HCT116 (cell line): ENCODE results near the gene COASY. TPM values are rescaled to one million over a fixed set of nuclear protein-coding genes. Genes with fewer than 3 reads are reported as not detected.

Experiments
- ATAC-seq: fragments of 200-7000 bp; cut with Tn5 transposase; 2 replicates; pipeline ENCODE4 v1.9.1; 2020; ENCODE audit warnings: mild to moderate bottlenecking, moderate library complexity
- BruUV-seq: library from RNA; stranded (reverse); fragments of 400-500 nt; replicated peaks from 2 replicates; lab custom pipeline; 2021; lab: Mats Ljungman, UMichigan
- CTCF ChIA-PET: fragments of 300-600 bp; sonication (Branson Sonifier 250); formaldehyde crosslinking; loops from one replicate; lab custom pipeline; 2021; ENCODE audit warnings: antibody characterized with exemption; lab: Charles Lee
- POLR2A ChIA-PET: fragments of 300-600, 350-600 bp; sonication (Branson Sonifier 250); formaldehyde crosslinking; loops from one replicate; lab custom pipeline; 2021; ENCODE audit warnings: antibody characterized with exemption; lab: Charles Lee
- RAD21 ChIA-PET, 2 experiments: fragments of 300-600 bp; sonication (Branson Sonifier 250); formaldehyde crosslinking; loops; one replicate each; lab custom pipeline; 2023; ENCODE audit warnings: low total read pairs in 2 of 2; ENCODE audit not compliant: uncharacterized antibody in 2 of 2, unreplicated experiment in 2 of 2, low non-redundant PET in 1 of 2; lab: Charles Lee
- DNase-seq: peaks from one replicate; pipeline ENCODE4 v3.0.0-alpha.2; 2010; ENCODE audit warnings: low read depth, low spot score
- H2AFZ ChIP-seq: fragments of 200-600 bp; shearing (Covaris generic), sonication (generic); 2 replicates; pipeline ENCODE4 v1.6.1; 2017; ENCODE audit warnings: low read depth, mixed run types, mixed read lengths, antibody characterized with exemption, low read length; ENCODE audit not compliant: poor library complexity, severe bottlenecking
- H3K27ac ChIP-seq: 2 replicates; pipeline ENCODE4 v1.5.1; 2012; ENCODE audit warnings: low read depth, low read length
- H3K27me3 ChIP-seq: fragments of 200-600 bp; sonication (generic); 2 replicates; pipeline ENCODE4 v1.6.1; 2016; ENCODE audit warnings: mixed run types, low read length, mixed read lengths; ENCODE audit not compliant: insufficient read depth
- H3K36me3 ChIP-seq, 2 experiments: fragments of 200-500 bp in 1 of 2; fragments of 200-600 bp in 1 of 2; sonication (Bioruptor generic) in 1 of 2; sonication (generic) in 1 of 2; 2 replicates each; pipeline versions ENCODE4 v1.5.1 to v1.6.1; 2014 to 2016; ENCODE audit warnings: low read length in 2 of 2, inconsistent platforms in 1 of 2, mixed read lengths in 1 of 2, mixed run types in 1 of 2; ENCODE audit not compliant: insufficient read depth in 2 of 2, control insufficient read depth in 1 of 2
- H3K4me1 ChIP-seq, 2 experiments: fragments of 200-600 bp in 1 of 2; sonication (generic) in 1 of 2; 2 replicates each; pipeline versions ENCODE4 v1.5.1 to v1.6.1; 2012 to 2017; ENCODE audit warnings: low read length in 2 of 2, inconsistent platforms in 1 of 2, mild to moderate bottlenecking in 1 of 2, mixed read lengths in 1 of 2, mixed run types in 1 of 2, moderate library complexity in 1 of 2; ENCODE audit not compliant: insufficient read depth in 2 of 2, control insufficient read depth in 1 of 2
- H3K4me2 ChIP-seq: fragments of 200-600 bp; sonication (generic); 2 replicates; pipeline ENCODE4 v1.6.1; 2017; ENCODE audit warnings: mixed run types, low read length, mixed read lengths
- H3K4me3 ChIP-seq, 2 experiments: fragments of 200-600 bp in 1 of 2; sonication (generic) in 1 of 2; replicated peaks in 1 of 2; 2 replicates each; pipeline ENCODE4 v1.5.1; 2011 to 2016; ENCODE audit warnings: low read length in 2 of 2, control low read depth in 1 of 2, low read depth in 1 of 2, mild to moderate bottlenecking in 1 of 2, mixed read lengths in 1 of 2, mixed run types in 1 of 2
- H3K79me2 ChIP-seq: fragments of 200-600 bp; sonication (generic); 2 replicates; pipeline ENCODE4 v1.6.1; 2017; ENCODE audit warnings: mild to moderate bottlenecking, mixed run types, low read length, moderate library complexity, mixed read lengths; ENCODE audit not compliant: insufficient read depth
- H3K9ac ChIP-seq: fragments of 200-600 bp; sonication (generic); 2 replicates; pipeline ENCODE4 v1.6.1; 2016; ENCODE audit warnings: low read length, mixed read lengths
- H3K9me2 ChIP-seq: fragments of 200-600 bp; sonication (generic), shearing (Covaris generic); 2 replicates; pipeline ENCODE4 v1.6.1; 2017; ENCODE audit warnings: mixed run types, mild to moderate bottlenecking, moderate library complexity; ENCODE audit not compliant: insufficient read depth
- H3K9me3 ChIP-seq, 2 experiments: fragments of 200-500 bp in 1 of 2; fragments of 200-600 bp in 1 of 2; sonication (Bioruptor generic) in 1 of 2; sonication (generic) in 1 of 2; 2 replicates each; pipeline ENCODE4 v1.6.1; 2014 to 2017; ENCODE audit warnings: low read length in 2 of 2, mixed read lengths in 2 of 2, inconsistent platforms in 1 of 2, low read depth in 1 of 2, mild to moderate bottlenecking in 1 of 2, mixed run types in 1 of 2, moderate library complexity in 1 of 2; ENCODE audit not compliant: control insufficient read depth in 1 of 2, insufficient read depth in 1 of 2
- H4K20me1 ChIP-seq: fragments of 200-600 bp; sonication (generic), shearing (Covaris generic); 2 replicates; pipeline ENCODE4 v1.6.1; 2017; ENCODE audit warnings: mixed run types, mild to moderate bottlenecking, moderate library complexity; ENCODE audit not compliant: insufficient read depth
- ATF3 ChIP-seq: IDR thresholded peaks from 2 replicates; pipeline ENCODE4 v1.6.1; 2012
- EGR1 ChIP-seq: IDR thresholded peaks from 2 replicates; pipeline ENCODE4 v1.6.1; 2012; ENCODE audit warnings: low read depth
- ELF1 ChIP-seq: IDR thresholded peaks from 2 replicates; pipeline ENCODE4 v1.6.1; 2012; ENCODE audit warnings: low read depth, borderline replicate concordance
- EZH2phosphoT487 ChIP-seq: fragments of 200-600 bp; IDR thresholded peaks from 2 replicates; pipeline ENCODE4 v1.6.1; 2018; ENCODE audit warnings: antibody characterized with exemption, borderline replicate concordance
- FOSL1 ChIP-seq: IDR thresholded peaks from 2 replicates; pipeline ENCODE4 v1.6.1; 2012; ENCODE audit warnings: low read depth
- JUND ChIP-seq: IDR thresholded peaks from 2 replicates; pipeline ENCODE4 v1.6.1; 2012
- MAX ChIP-seq: IDR thresholded peaks from 2 replicates; pipeline ENCODE4 v1.6.1; 2012
- POLR2A ChIP-seq: IDR thresholded peaks from 2 replicates; pipeline ENCODE4 v1.7.0; 2011; ENCODE audit warnings: borderline replicate concordance; ENCODE audit not compliant: insufficient read depth, insufficient read length; ENCODE audit errors: extremely low read depth
- RAD21 ChIP-seq: IDR thresholded peaks from 2 replicates; pipeline ENCODE4 v1.6.1; 2012; ENCODE audit warnings: low read depth, mild to moderate bottlenecking
- TCF7L2 ChIP-seq: IDR thresholded peaks from 2 replicates; pipeline ENCODE4 v1.7.0; 2011; ENCODE audit warnings: borderline replicate concordance, inconsistent platforms; ENCODE audit not compliant: insufficient read depth, insufficient read length; ENCODE audit errors: extremely low read depth
- YY1 ChIP-seq: IDR thresholded peaks from 2 replicates; pipeline ENCODE4 v1.6.1; 2011; ENCODE audit warnings: low read length, low read depth, moderate library complexity, mild to moderate bottlenecking; ENCODE audit not compliant: insufficient replicate concordance; ENCODE audit errors: extremely low read depth
- ZNF274 ChIP-seq: fragments of 200-500 bp; sonication (Bioruptor generic); IDR thresholded peaks from 2 replicates; pipeline ENCODE4 v1.6.1; 2014; ENCODE audit warnings: mild to moderate bottlenecking, low read depth, low read length, inconsistent platforms
- intact Hi-C: fragments of 100-400 bp; cut with micrococcal nuclease; formaldehyde crosslinking; loops from 2 replicates; pipeline ENCODE4 v1.10.0; 2022
- total RNA-seq: library from RNA; stranded (reverse); gene quantifications from one replicate; pipeline ENCODE4 v1.2.1, GENCODE V29; 2021; ENCODE audit not compliant: unreplicated experiment
- TF ChIP-seq, protein P1 (sequence below): IDR thresholded peaks from 2 replicates; pipeline ENCODE4 v1.6.1; 2011; ENCODE audit warnings: mild to moderate bottlenecking, low read length, moderate library complexity; ENCODE audit not compliant: insufficient replicate concordance; ENCODE audit errors: extremely low read depth
- TF ChIP-seq, protein P2 (sequence below), 3 experiments: fragments of 200-600 bp in 1 of 3; sonication (generic) in 1 of 3; IDR thresholded peaks in 2 of 3; conservative IDR thresholded peaks in 1 of 3; 2 replicates each; pipeline ENCODE4 v1.5.1; 2012 to 2017; ENCODE audit warnings: low read depth in 2 of 3, low read length in 2 of 3, antibody characterized with exemption in 1 of 3, borderline replicate concordance in 1 of 3, control low read depth in 1 of 3, mild to moderate bottlenecking in 1 of 3, mixed read lengths in 1 of 3, mixed run types in 1 of 3, moderate library complexity in 1 of 3; ENCODE audit not compliant: insufficient read depth in 1 of 3

COASY gene
- total RNA-seq, 1 experiment from 2014 or later: 137 TPM

DNA sequence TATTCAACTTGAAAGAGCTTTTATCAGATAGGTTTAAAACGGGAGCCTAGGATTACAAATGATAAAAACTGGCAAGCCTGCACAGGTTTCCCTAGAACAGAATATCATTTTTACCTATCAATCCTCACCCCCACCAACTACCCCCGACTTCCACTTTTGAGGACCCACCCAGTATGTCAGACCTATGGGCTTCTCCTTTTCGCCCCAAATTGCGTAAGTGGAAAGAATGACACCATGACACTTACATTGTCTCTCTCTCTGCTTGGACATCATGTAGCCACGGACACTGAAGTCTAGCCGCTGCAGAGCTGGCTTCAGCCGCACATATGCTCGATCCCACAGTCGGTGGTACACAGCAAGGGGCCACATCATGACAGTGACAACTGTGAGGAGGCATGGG is 22.9 kb downstream of the COASY start:
- no peak for TF ChIP-seq ELF1
- TF ChIP-seq YY1: no peak
- no peak for TF ChIP-seq FOSL1
- TF ChIP-seq JUND: no peak

GRCh38 chr17:42585353-42585752 is 23.4 kb downstream of the COASY start:
- no peak overlapping the region for H3K27ac ChIP-seq
- CTCF ChIA-PET: no interaction called here
- H3K9me2 ChIP-seq: no peaks in the 10 kb centered on the region
- BruUV-seq: no TSS peak
- no peak overlapping the region for H3K9ac ChIP-seq
- H3K4me3 ChIP-seq: no peak overlapping the region
- H2AFZ ChIP-seq: no peak overlapping the region
- DNase-seq (no peak), ATAC-seq (no peak)
- H3K4me1 ChIP-seq: no peaks in the 10 kb centered on the region
- no peaks in the 10 kb centered on the region for H3K79me2 ChIP-seq
- H3K36me3 ChIP-seq: peaks cover 23 to 34% of the 10 kb centered on the region in 2 experiments; a peak in 3 of 4 replicates
- H4K20me1 ChIP-seq: no peaks in the 10 kb centered on the region
- H3K4me2 ChIP-seq: no peak overlapping the region
- POLR2A ChIA-PET: no interaction called here
- H3K9me3 ChIP-seq: no peaks in the 10 kb centered on the region
- no peaks in the 10 kb centered on the region for H3K27me3 ChIP-seq
- RAD21 ChIA-PET: no interaction called here
- intact Hi-C loops: no loop called here
- TF ChIP-seq, protein P1, sequence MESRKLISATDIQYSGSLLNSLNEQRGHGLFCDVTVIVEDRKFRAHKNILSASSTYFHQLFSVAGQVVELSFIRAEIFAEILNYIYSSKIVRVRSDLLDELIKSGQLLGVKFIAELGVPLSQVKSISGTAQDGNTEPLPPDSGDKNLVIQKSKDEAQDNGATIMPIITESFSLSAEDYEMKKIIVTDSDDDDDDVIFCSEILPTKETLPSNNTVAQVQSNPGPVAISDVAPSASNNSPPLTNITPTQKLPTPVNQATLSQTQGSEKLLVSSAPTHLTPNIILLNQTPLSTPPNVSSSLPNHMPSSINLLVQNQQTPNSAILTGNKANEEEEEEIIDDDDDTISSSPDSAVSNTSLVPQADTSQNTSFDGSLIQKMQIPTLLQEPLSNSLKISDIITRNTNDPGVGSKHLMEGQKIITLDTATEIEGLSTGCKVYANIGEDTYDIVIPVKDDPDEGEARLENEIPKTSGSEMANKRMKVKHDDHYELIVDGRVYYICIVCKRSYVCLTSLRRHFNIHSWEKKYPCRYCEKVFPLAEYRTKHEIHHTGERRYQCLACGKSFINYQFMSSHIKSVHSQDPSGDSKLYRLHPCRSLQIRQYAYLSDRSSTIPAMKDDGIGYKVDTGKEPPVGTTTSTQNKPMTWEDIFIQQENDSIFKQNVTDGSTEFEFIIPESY: no peak
- TF ChIP-seq ATF3: no peak
- TF ChIP-seq POLR2A: no peak
- TF ChIP-seq YY1: no peak
- TF ChIP-seq ELF1: no peak
- TF ChIP-seq ZNF274: no peak
- no peak for TF ChIP-seq RAD21
- no peak for TF ChIP-seq TCF7L2
- no peak for TF ChIP-seq EGR1
- TF ChIP-seq EZH2phosphoT487: no peak
- TF ChIP-seq MAX: no peak
- TF ChIP-seq, protein P2, sequence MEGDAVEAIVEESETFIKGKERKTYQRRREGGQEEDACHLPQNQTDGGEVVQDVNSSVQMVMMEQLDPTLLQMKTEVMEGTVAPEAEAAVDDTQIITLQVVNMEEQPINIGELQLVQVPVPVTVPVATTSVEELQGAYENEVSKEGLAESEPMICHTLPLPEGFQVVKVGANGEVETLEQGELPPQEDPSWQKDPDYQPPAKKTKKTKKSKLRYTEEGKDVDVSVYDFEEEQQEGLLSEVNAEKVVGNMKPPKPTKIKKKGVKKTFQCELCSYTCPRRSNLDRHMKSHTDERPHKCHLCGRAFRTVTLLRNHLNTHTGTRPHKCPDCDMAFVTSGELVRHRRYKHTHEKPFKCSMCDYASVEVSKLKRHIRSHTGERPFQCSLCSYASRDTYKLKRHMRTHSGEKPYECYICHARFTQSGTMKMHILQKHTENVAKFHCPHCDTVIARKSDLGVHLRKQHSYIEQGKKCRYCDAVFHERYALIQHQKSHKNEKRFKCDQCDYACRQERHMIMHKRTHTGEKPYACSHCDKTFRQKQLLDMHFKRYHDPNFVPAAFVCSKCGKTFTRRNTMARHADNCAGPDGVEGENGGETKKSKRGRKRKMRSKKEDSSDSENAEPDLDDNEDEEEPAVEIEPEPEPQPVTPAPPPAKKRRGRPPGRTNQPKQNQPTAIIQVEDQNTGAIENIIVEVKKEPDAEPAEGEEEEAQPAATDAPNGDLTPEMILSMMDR (IDR thresholded peaks at IDR 0.05 in 2 of 3, conservative IDR thresholded peaks at IDR 0.05 in 1 of 3; ENCODE audit: borderline replicate concordance in 1 of 3, insufficient read depth in 1 of 3, low read depth in 2 of 3, low read length in 2 of 3): no peak

More for the DNA sequence above, 22.9 kb downstream of the COASY start:
- RAD21 ChIA-PET: no interaction called here
- CTCF ChIA-PET: no interaction called here
- DNase-seq (no peak), ATAC-seq (no peak)
- Histone ChIP-seq H2AFZ (no peak overlapping the region), H3K4me2 (no peak overlapping the region), H3K27ac (no peak overlapping the region), H3K4me3 (no peak overlapping the region), H3K27me3 (no peaks in the 10 kb centered on the region), H3K4me1 (no peaks in the 10 kb centered on the region), H3K9ac (no peak overlapping the region), H3K36me3 (peaks cover 23 to 34% of the 10 kb centered on the region in 2 experiments; a peak in 3 of 4 replicates), H3K9me2 (no peaks in the 10 kb centered on the region), H4K20me1 (no peaks in the 10 kb centered on the region), H3K79me2 (no peaks in the 10 kb centered on the region), H3K9me3 (no peaks in the 10 kb centered on the region)
- POLR2A ChIA-PET: no interaction called here
- no TSS peak for BruUV-seq
- intact Hi-C loops: no loop called here
